ENCODE measurements around the gene TARDBP. TPM values are rescaled to one million over a fixed set of nuclear protein-coding genes. Genes with fewer than 3 reads are reported as not detected.
"Not testable (repeated sequence)": the region's sequence is repeated elsewhere in the genome, so short reads cannot be mapped to it uniquely, and the experiment has no call there.

The TARDBP gene
- total RNA-seq, 1 donor from 2014 or later, result 117 TPM

GRCh38 chr1:11013160-11013531, 692 bp downstream of the TARDBP start:
- no peaks in the 10 kb centered on the region for H3K27me3 ChIP-seq (ENCODE audit: low read depth)
- intact Hi-C loops (cut with DNase I), result no loop called here
- peak overlapping the region; percentile 100 for H3K4me3 ChIP-seq
- H3K4me1 ChIP-seq, result peaks cover 49% of the 10 kb centered on the region
- peak overlapping the region; percentile 98 for H3K27ac ChIP-seq
- no peaks in the 10 kb centered on the region for H3K9me3 ChIP-seq
- peaks cover 47% of the 10 kb centered on the region for H3K36me3 ChIP-seq
- DNase-seq, result no peak
- no peak for TF ChIP-seq CTCF (IDR thresholded peaks at IDR 0.05)
- ATAC-seq, result peak in 1 of 2 donors; percentile 4

GRCh38 chr1:11019358-11019757, 6.9 kb downstream of the TARDBP start:
- H3K27ac ChIP-seq; H3K4me3 ChIP-seq; ATAC-seq; H3K27me3 ChIP-seq (ENCODE audit: low read depth); DNase-seq; H3K9me3 ChIP-seq; intact Hi-C loops (cut with DNase I): not testable (repeated sequence)
- Histone ChIP-seq H3K36me3 (peaks cover 100% of the 10 kb centered on the region), H3K4me1 (peaks cover 29% of the 10 kb centered on the region)

- H3K27me3 ChIP-seq (ENCODE audit: low read depth), result no peaks in the 10 kb centered on the region
- TF ChIP-seq CTCF (IDR thresholded peaks at IDR 0.05), result no peak
- DNase-seq, result no peak
- H3K4me1 ChIP-seq, result peaks cover 23% of the 10 kb centered on the region
- H3K9me3 ChIP-seq, result no peaks in the 10 kb centered on the region
- ATAC-seq, result no peak
- no peak overlapping the region for H3K4me3 ChIP-seq
- H3K36me3 ChIP-seq, result peaks cover 100% of the 10 kb centered on the region
- no peak overlapping the region for H3K27ac ChIP-seq
- intact Hi-C loops (cut with DNase I), result no loop called here
Observed at GRCh38 chr1:11019971-11020370, 7.5 kb downstream of the TARDBP start.

- no peaks in the 10 kb centered on the region for H3K27me3 ChIP-seq (ENCODE audit: low read depth)
- no peaks in the 10 kb centered on the region for H3K9me3 ChIP-seq
- no peak for ATAC-seq
- H3K36me3 ChIP-seq, result peaks cover 100% of the 10 kb centered on the region
- TF ChIP-seq CTCF (IDR thresholded peaks at IDR 0.05), result no peak
- intact Hi-C loops (cut with DNase I), result no loop called here
- H3K27ac ChIP-seq, result no peak overlapping the region
- H3K4me3 ChIP-seq, result no peak overlapping the region
- no peak for DNase-seq
- no peaks in the 10 kb centered on the region for H3K4me1 ChIP-seq
Observed at GRCh38 chr1:11023201-11023600, 10.7 kb downstream of the TARDBP start.

- Histone ChIP-seq H3K9me3 (no peaks in the 10 kb centered on the region), H3K4me1 (no peaks in the 10 kb centered on the region), H3K27ac (no peak overlapping the region), H3K36me3 (peaks cover 89% of the 10 kb centered on the region), H3K4me3 (no peak overlapping the region), H3K27me3 (ENCODE audit: low read depth) (no peaks in the 10 kb centered on the region)
- intact Hi-C loops (cut with DNase I), result no loop called here
- no peak for TF ChIP-seq CTCF (IDR thresholded peaks at IDR 0.05)
- DNase-seq (no peak), ATAC-seq (no peak)
Observed at GRCh38 chr1:11024154-11024873, 11.9 kb downstream of the TARDBP start.

- intact Hi-C loops (cut with DNase I), result no loop called here
- DNase-seq, result no peak
- H3K36me3 ChIP-seq, result peaks cover 87% of the 10 kb centered on the region
- no peaks in the 10 kb centered on the region for H3K9me3 ChIP-seq
- H3K27ac ChIP-seq, result no peak overlapping the region
- TF ChIP-seq CTCF (IDR thresholded peaks at IDR 0.05), result no peak
- ATAC-seq, result no peak
- H3K27me3 ChIP-seq (ENCODE audit: low read depth), result no peaks in the 10 kb centered on the region
- H3K4me3 ChIP-seq, result no peak overlapping the region
- H3K4me1 ChIP-seq, result no peaks in the 10 kb centered on the region
Observed at GRCh38 chr1:11024874-11025203, 12.4 kb downstream of the TARDBP start.
